Measurements from ENCODE around the gene BARHL1. TPM values are rescaled to one million over a fixed set of nuclear protein-coding genes. Genes with fewer than 3 reads are reported as not detected.

Gene BARHL1
- total RNA-seq, 1 experiment from 2014 or later = not detected

DNA sequence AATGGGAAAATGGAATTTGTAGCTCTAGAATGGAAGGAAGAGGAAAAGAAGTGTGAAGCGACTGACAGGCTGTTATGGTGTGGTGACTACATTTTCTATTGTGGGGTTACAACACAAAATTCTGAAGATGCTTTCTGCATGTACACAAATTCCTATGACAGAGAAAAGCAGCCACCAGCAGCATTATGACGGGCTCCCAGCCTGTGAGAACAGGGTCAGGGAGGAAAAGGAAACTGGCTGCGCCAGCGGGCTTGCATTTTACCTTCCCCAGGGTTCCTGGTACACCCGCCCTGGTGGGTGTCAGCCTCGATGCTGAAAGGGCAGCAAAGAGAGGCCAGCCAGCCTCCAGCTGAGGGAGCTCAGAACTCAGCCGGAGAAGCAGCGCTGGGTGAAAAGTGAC, 46.3 kb downstream of the BARHL1 start (continued):
- no peak for TF ChIP-seq JUND (IDR thresholded peaks at IDR 0.05)
- TF ChIP-seq ELF1 (IDR thresholded peaks at IDR 0.05; ENCODE audit: borderline replicate concordance, low read depth) = no peak
- TF ChIP-seq, protein P1, sequence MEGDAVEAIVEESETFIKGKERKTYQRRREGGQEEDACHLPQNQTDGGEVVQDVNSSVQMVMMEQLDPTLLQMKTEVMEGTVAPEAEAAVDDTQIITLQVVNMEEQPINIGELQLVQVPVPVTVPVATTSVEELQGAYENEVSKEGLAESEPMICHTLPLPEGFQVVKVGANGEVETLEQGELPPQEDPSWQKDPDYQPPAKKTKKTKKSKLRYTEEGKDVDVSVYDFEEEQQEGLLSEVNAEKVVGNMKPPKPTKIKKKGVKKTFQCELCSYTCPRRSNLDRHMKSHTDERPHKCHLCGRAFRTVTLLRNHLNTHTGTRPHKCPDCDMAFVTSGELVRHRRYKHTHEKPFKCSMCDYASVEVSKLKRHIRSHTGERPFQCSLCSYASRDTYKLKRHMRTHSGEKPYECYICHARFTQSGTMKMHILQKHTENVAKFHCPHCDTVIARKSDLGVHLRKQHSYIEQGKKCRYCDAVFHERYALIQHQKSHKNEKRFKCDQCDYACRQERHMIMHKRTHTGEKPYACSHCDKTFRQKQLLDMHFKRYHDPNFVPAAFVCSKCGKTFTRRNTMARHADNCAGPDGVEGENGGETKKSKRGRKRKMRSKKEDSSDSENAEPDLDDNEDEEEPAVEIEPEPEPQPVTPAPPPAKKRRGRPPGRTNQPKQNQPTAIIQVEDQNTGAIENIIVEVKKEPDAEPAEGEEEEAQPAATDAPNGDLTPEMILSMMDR (IDR thresholded peaks at IDR 0.05 in 2 of 3, conservative IDR thresholded peaks at IDR 0.05 in 1 of 3; ENCODE audit: borderline replicate concordance in 1 of 3, insufficient read depth in 1 of 3, low read depth in 2 of 3, low read length in 2 of 3) = no peak
- TF ChIP-seq CBX3 (IDR thresholded peaks at IDR 0.05; ENCODE audit: low read depth) = no peak
- TF ChIP-seq POLR2A (IDR thresholded peaks at IDR 0.05; ENCODE audit: borderline replicate concordance, extremely low read depth, insufficient read depth, insufficient read length) = no peak
- TF ChIP-seq CEBPB (IDR thresholded peaks at IDR 0.05; ENCODE audit: low read depth) = no peak
- no peak for TF ChIP-seq ZFX (IDR thresholded peaks at IDR 0.05)
- TF ChIP-seq, protein P2, sequence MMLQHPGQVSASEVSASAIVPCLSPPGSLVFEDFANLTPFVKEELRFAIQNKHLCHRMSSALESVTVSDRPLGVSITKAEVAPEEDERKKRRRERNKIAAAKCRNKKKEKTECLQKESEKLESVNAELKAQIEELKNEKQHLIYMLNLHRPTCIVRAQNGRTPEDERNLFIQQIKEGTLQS (IDR thresholded peaks at IDR 0.05) = no peak

DNA sequence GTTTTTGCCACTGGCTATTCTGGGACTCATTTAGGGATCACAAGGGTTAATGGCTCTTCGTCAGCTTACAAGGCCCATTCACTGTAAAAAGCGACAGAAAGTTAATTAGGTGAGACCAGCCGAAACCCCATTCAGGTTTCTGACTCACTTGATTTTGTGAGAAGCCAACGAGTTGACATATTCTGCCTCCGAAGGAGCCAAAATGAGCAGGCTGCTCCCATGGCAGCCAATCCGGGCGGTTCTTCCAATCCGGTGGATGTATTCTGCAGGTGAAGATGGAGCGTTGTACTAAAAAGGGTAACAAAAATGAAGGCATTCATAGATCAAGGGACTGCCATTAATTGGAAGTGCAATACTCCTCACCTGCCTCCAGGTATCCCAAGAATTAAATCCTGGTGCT, 47.7 kb downstream of the BARHL1 start:
- H3K4me2 ChIP-seq (ENCODE audit: low read length) = no peak overlapping the region
- H3K79me2 ChIP-seq (ENCODE audit: insufficient read depth, low read length) = no peaks in the 10 kb centered on the region; the same call in 1 of the 2 replicates
- no peak overlapping the region for H3K4me3 ChIP-seq (replicated peaks in 1 of 2; ENCODE audit: low read depth in 1 of 2, low read length in 2 of 2)
- DNase-seq (ENCODE audit: low read depth, low spot score) (no peak), ATAC-seq (no peak)
- no peaks in the 10 kb centered on the region for H3K27me3 ChIP-seq (ENCODE audit: insufficient read depth, low read length)
- RAD21 ChIA-PET (ENCODE audit: low non-redundant PET in 1 of 2, low total read pairs in 2 of 2, uncharacterized antibody in 2 of 2, unreplicated experiment in 2 of 2) = no interaction called here
- no peaks in the 10 kb centered on the region for H3K9me2 ChIP-seq (ENCODE audit: insufficient read depth)
- peaks cover 18 to 54% of the 10 kb centered on the region in 2 experiments for H3K36me3 ChIP-seq (ENCODE audit: control insufficient read depth in 1 of 2, insufficient read depth in 2 of 2, low read length in 2 of 2)
- CTCF ChIA-PET = no interaction called here
- no peaks in the 10 kb centered on the region for H4K20me1 ChIP-seq (ENCODE audit: insufficient read depth)
- no peak overlapping the region for H3K27ac ChIP-seq (ENCODE audit: low read depth, low read length)
- no TSS peak for BruUV-seq (replicated peaks)
- no peaks in the 10 kb centered on the region for H3K4me1 ChIP-seq (ENCODE audit: control insufficient read depth in 1 of 2, insufficient read depth in 2 of 2, low read length in 2 of 2)
- intact Hi-C loops (cut with micrococcal nuclease) = no loop called here
- no peak overlapping the region for H3K9ac ChIP-seq (ENCODE audit: low read length)
- POLR2A ChIA-PET = no interaction called here
- H3K9me3 ChIP-seq (ENCODE audit: control insufficient read depth in 1 of 2, insufficient read depth in 1 of 2, low read depth in 1 of 2, low read length in 2 of 2) = no peaks in the 10 kb centered on the region
- H2AFZ ChIP-seq (ENCODE audit: low read depth, low read length, poor library complexity, severe bottlenecking) = no peak overlapping the region
- no peak for TF ChIP-seq YY1 (IDR thresholded peaks at IDR 0.05; ENCODE audit: extremely low read depth, insufficient replicate concordance, low read depth, low read length)
- TF ChIP-seq JUND (IDR thresholded peaks at IDR 0.05) = no peak
- TF ChIP-seq, protein P1 (IDR thresholded peaks at IDR 0.05 in 2 of 3, conservative IDR thresholded peaks at IDR 0.05 in 1 of 3; ENCODE audit: borderline replicate concordance in 1 of 3, insufficient read depth in 1 of 3, low read depth in 2 of 3, low read length in 2 of 3) = no peak
- no peak for TF ChIP-seq SIN3A (IDR thresholded peaks at IDR 0.05; ENCODE audit: low read depth)
- TF ChIP-seq, protein P3, sequence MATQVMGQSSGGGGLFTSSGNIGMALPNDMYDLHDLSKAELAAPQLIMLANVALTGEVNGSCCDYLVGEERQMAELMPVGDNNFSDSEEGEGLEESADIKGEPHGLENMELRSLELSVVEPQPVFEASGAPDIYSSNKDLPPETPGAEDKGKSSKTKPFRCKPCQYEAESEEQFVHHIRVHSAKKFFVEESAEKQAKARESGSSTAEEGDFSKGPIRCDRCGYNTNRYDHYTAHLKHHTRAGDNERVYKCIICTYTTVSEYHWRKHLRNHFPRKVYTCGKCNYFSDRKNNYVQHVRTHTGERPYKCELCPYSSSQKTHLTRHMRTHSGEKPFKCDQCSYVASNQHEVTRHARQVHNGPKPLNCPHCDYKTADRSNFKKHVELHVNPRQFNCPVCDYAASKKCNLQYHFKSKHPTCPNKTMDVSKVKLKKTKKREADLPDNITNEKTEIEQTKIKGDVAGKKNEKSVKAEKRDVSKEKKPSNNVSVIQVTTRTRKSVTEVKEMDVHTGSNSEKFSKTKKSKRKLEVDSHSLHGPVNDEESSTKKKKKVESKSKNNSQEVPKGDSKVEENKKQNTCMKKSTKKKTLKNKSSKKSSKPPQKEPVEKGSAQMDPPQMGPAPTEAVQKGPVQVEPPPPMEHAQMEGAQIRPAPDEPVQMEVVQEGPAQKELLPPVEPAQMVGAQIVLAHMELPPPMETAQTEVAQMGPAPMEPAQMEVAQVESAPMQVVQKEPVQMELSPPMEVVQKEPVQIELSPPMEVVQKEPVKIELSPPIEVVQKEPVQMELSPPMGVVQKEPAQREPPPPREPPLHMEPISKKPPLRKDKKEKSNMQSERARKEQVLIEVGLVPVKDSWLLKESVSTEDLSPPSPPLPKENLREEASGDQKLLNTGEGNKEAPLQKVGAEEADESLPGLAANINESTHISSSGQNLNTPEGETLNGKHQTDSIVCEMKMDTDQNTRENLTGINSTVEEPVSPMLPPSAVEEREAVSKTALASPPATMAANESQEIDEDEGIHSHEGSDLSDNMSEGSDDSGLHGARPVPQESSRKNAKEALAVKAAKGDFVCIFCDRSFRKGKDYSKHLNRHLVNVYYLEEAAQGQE (IDR thresholded peaks at IDR 0.05; ENCODE audit: low read depth) = no peak
- TF ChIP-seq POLR2A (IDR thresholded peaks at IDR 0.05; ENCODE audit: borderline replicate concordance, extremely low read depth, insufficient read depth, insufficient read length) = no peak
- TF ChIP-seq ZFX (IDR thresholded peaks at IDR 0.05) = no peak
- TF ChIP-seq, protein P4, sequence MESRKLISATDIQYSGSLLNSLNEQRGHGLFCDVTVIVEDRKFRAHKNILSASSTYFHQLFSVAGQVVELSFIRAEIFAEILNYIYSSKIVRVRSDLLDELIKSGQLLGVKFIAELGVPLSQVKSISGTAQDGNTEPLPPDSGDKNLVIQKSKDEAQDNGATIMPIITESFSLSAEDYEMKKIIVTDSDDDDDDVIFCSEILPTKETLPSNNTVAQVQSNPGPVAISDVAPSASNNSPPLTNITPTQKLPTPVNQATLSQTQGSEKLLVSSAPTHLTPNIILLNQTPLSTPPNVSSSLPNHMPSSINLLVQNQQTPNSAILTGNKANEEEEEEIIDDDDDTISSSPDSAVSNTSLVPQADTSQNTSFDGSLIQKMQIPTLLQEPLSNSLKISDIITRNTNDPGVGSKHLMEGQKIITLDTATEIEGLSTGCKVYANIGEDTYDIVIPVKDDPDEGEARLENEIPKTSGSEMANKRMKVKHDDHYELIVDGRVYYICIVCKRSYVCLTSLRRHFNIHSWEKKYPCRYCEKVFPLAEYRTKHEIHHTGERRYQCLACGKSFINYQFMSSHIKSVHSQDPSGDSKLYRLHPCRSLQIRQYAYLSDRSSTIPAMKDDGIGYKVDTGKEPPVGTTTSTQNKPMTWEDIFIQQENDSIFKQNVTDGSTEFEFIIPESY (IDR thresholded peaks at IDR 0.05; ENCODE audit: extremely low read depth, insufficient replicate concordance, low read length) = no peak
- TF ChIP-seq, protein P2 (IDR thresholded peaks at IDR 0.05) = no peak
- TF ChIP-seq CEBPB (IDR thresholded peaks at IDR 0.05; ENCODE audit: low read depth) = no peak
- no peak for TF ChIP-seq ELF1 (IDR thresholded peaks at IDR 0.05; ENCODE audit: borderline replicate concordance, low read depth)
- TF ChIP-seq CBX3 (IDR thresholded peaks at IDR 0.05; ENCODE audit: low read depth) = no peak
- no peak for TF ChIP-seq SP1 (IDR thresholded peaks at IDR 0.05; ENCODE audit: low read depth)

Data from HCT116 (cell line).